GM12801 (cell line): ENCODE data around the gene MUC2.

Source experiments
- CTCF ChIP-seq: IDR thresholded peaks from one replicate; pipeline ENCODE4 v1.5.1; 2011; ENCODE audit warnings: control low read depth; ENCODE audit not compliant: insufficient read length; ENCODE audit errors: extremely low read depth

MUC2 gene

DNA sequence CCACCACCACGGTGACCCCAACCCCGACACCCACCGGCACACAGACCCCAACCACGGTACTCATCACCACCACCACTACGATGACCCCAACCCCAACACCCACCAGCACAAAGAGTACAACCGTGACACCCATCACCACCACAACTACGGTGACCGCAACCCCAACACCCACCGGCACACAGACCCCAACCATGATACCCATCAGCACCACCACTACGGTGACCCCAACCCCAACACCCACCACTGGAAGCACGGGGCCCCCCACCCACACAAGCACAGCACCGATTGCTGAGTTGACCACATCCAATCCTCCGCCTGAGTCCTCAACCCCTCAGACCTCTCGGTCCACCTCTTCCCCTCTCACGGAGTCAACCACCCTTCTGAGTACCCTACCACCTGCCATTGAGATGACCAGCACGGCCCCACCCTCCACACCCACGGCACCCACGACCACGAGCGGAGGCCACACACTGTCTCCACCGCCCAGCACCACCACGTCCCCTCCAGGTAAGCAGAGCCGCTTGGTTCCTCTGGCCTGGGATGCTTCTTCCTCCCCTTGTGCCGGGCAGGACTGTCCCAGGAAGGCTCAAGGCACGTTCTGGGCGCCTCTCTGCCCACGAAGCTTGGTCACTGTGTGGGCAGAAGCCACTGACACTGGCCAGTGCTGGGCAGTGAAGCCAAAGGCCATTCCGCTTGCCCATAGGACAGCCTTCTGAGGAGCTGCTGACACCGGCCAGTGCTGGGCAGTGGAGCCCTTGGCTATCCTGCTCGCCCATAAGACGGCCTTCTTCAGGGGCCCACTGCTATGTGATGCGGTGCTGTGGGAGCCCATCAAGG, 25.1 kb downstream of the MUC2 start:
- TF ChIP-seq CTCF: no peak

- TF ChIP-seq CTCF: no peak
Observed at GRCh38 chr11:1100417-1101245, 26.0 kb downstream of the MUC2 start.

- TF ChIP-seq CTCF: no peak
Observed at GRCh38 chr11:1101318-1102089, 26.8 kb downstream of the MUC2 start.

GRCh38 chr11:1102221-1102971, 27.7 kb downstream of the MUC2 start:
- no peak for TF ChIP-seq CTCF

GRCh38 chr11:1102996-1103395, 28.3 kb downstream of the MUC2 start:
- TF ChIP-seq CTCF: no peak

- no peak for TF ChIP-seq CTCF
Observed at GRCh38 chr11:1103401-1104360, 29.0 kb downstream of the MUC2 start.
